ENCODE measurements around the gene WNT11. TPM values are rescaled to one million over a fixed set of nuclear protein-coding genes. Genes with fewer than 3 reads are reported as not detected.

WNT11 gene
- total RNA-seq, 2 experiments from 2014 or later, result 0.30 to 1.2 TPM

GRCh38 chr11:76172583-76172982 lies 33.7 kb downstream of the WNT11 start:
- ChIA-PET CTCF (no interaction called here), POLR2A (no interaction called here)
- no peaks in the 10 kb centered on the region for H3K9me3 ChIP-seq (ENCODE audit: control insufficient read depth in 1 of 2, insufficient read depth in 1 of 2, low read length in 2 of 2)
- Mint-ChIP-seq H3K27me3 (no peaks in the 10 kb centered on the region), H3K27ac (no peak overlapping the region), H3K4me3 (no peak overlapping the region), H3K4me1 (ENCODE audit: low read depth) (no peaks in the 10 kb centered on the region), H3K36me3 (ENCODE audit: low read depth) (no peaks in the 10 kb centered on the region), H3K9me3 (no peaks in the 10 kb centered on the region)
- no peak overlapping the region for H3K4me3 ChIP-seq (ENCODE audit: low read length)
- H3K27ac ChIP-seq (ENCODE audit: low read depth in 1 of 2, low read length in 2 of 2), result no peak overlapping the region
- no peaks in the 10 kb centered on the region for H3K36me3 ChIP-seq (ENCODE audit: insufficient read depth, low read length)
- no peaks in the 10 kb centered on the region for H3K27me3 ChIP-seq (ENCODE audit: control insufficient read depth in 1 of 2, insufficient read depth in 2 of 2, low read length in 2 of 2)
- intact Hi-C loops (cut with DNase I, micrococcal nuclease), result no loop called here
- no peak for ATAC-seq (ENCODE audit: poor library complexity)
- TF ChIP-seq CTCF (IDR thresholded peaks at IDR 0.05), result no peak
- no peak for DNase-seq
- no peaks in the 10 kb centered on the region for H3K4me1 ChIP-seq (ENCODE audit: insufficient read depth, low read length)

GRCh38 chr11:76170468-76170867 lies 35.8 kb downstream of the WNT11 start:
- Histone ChIP-seq H3K27ac (ENCODE audit: low read depth in 1 of 2, low read length in 2 of 2) (no peak overlapping the region), H3K4me3 (ENCODE audit: low read length) (no peak overlapping the region), H3K9me3 (ENCODE audit: control insufficient read depth in 1 of 2, insufficient read depth in 1 of 2, low read length in 2 of 2) (no peaks in the 10 kb centered on the region), H3K36me3 (ENCODE audit: insufficient read depth, low read length) (no peaks in the 10 kb centered on the region), H3K27me3 (ENCODE audit: control insufficient read depth in 1 of 2, insufficient read depth in 2 of 2, low read length in 2 of 2) (no peaks in the 10 kb centered on the region), H3K4me1 (ENCODE audit: insufficient read depth, low read length) (no peaks in the 10 kb centered on the region)
- Mint-ChIP-seq H3K36me3 (ENCODE audit: low read depth) (no peaks in the 10 kb centered on the region), H3K27me3 (no peaks in the 10 kb centered on the region), H3K4me1 (ENCODE audit: low read depth) (no peaks in the 10 kb centered on the region), H3K9me3 (no peaks in the 10 kb centered on the region), H3K4me3 (no peak overlapping the region), H3K27ac (no peak overlapping the region)
- TF ChIP-seq CTCF (IDR thresholded peaks at IDR 0.05), result no peak
- ChIA-PET POLR2A (no interaction called here), CTCF (no interaction called here)
- intact Hi-C loops (cut with DNase I, micrococcal nuclease), result no loop called here
- ATAC-seq (ENCODE audit: poor library complexity) (no peak), DNase-seq (no peak)

GRCh38 chr11:76169473-76169896 lies 36.8 kb downstream of the WNT11 start:
- POLR2A ChIA-PET, result no interaction called here

More at GRCh38 chr11:76169473-76169896, 36.8 kb downstream of the WNT11 start:
- no peaks in the 10 kb centered on the region for H3K9me3 Mint-ChIP-seq
- Histone ChIP-seq H3K4me3 (ENCODE audit: low read length) (no peak overlapping the region), H3K9me3 (ENCODE audit: control insufficient read depth in 1 of 2, insufficient read depth in 1 of 2, low read length in 2 of 2) (no peaks in the 10 kb centered on the region), H3K27me3 (ENCODE audit: control insufficient read depth in 1 of 2, insufficient read depth in 2 of 2, low read length in 2 of 2) (no peaks in the 10 kb centered on the region), H3K4me1 (ENCODE audit: insufficient read depth, low read length) (no peaks in the 10 kb centered on the region), H3K36me3 (ENCODE audit: insufficient read depth, low read length) (no peaks in the 10 kb centered on the region), H3K27ac (ENCODE audit: low read depth in 1 of 2, low read length in 2 of 2) (no peak overlapping the region)
- DNase-seq (no peak), ATAC-seq (ENCODE audit: poor library complexity) (no peak)
- intact Hi-C loops (cut with DNase I, micrococcal nuclease), result no loop called here
- H3K27ac Mint-ChIP-seq, result no peak overlapping the region
- H3K4me1 Mint-ChIP-seq (ENCODE audit: low read depth), result no peaks in the 10 kb centered on the region
- no peaks in the 10 kb centered on the region for H3K36me3 Mint-ChIP-seq (ENCODE audit: low read depth)
- H3K4me3 Mint-ChIP-seq, result no peak overlapping the region
- no peaks in the 10 kb centered on the region for H3K27me3 Mint-ChIP-seq
- TF ChIP-seq CTCF (IDR thresholded peaks at IDR 0.05), result no peak
- CTCF ChIA-PET, result no interaction called here

Measured in CD4-positive, alpha-beta T cell (primary cell).